ENCODE data around the gene EVI5. TPM values are rescaled to one million over a fixed set of nuclear protein-coding genes. Genes with fewer than 3 reads are reported as not detected.

Gene EVI5
- total RNA-seq, 2 donors from 2014 or later = 7.9 to 18.9 TPM

DNA sequence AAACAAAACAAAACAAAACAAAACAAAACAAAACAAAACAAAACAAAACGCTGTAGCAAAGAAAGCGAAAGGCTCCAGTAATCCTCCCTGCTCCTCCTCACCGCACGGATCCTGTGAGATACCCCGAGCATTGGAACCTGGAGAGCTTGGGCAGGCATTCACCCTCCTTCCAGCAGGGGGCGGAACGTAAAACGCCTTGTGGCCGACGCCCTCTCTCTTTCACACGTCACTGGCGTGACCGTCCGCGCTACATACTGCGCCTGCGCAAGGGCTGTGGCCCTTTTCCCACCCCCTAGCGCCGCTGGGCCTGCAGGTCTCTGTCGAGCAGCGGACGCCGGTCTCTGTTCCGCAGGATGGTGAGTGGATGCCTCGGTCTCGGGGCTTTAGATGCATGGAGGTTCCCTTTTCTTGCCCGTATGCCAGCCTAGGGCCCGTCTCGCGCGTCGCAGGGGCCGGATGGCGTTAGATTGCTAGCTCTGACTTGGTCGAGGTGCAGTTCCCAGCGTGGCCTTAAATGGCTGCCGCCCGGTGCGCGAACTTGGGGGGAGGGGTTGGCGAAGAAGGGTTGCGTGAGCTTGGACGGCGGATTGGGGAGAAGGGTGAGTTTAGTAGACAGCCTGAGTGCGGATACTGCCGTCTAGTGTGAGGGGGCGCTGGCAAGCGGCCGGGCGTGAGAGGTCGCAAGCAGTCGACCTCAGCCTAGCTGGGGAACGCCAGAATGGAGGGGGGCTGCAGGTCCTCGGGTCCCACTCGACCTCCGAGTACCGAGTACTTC lies 47.0 kb upstream of the EVI5 start, which contains the start of gene RPL5:
RPL5 (plus strand) TSS at position 279 of the 775 bp plus-strand sequence; CDS start at position 354, 75 bp downstream.
- peaks cover 0 to 1% of the 10 kb centered on the region in 2 donors for H3K36me3 ChIP-seq (replicated peaks in 1 of 2; ENCODE audit: insufficient read depth in 1 of 2, low read depth in 2 of 2)
- WGBS, 2 donors = 0 to 1% methylated on average over 26 to 57 of the region's 57 CpGs
- ATAC-seq (peak; percentile 100), DNase-seq (peak; percentile 97 to 98 (median 98))
- H3K4me1 ChIP-seq = peaks cover 30% of the 10 kb centered on the region
- H3K27me3 ChIP-seq = no peaks in the 10 kb centered on the region
- intact Hi-C loops (cut with DNase I) = no loop called here
- no peaks in the 10 kb centered on the region for H3K9me3 ChIP-seq
- H3K4me3 ChIP-seq = peak within 1 kb of the TSS; percentile 84 to 87
- H3K27ac ChIP-seq = peak within 1 kb of the TSS; percentile 63 to 95 (median 88)
- peak; percentile 83 to 97 (median 97) for TF ChIP-seq POLR2A (IDR thresholded peaks at IDR 0.05)
- TF ChIP-seq, protein P1, sequence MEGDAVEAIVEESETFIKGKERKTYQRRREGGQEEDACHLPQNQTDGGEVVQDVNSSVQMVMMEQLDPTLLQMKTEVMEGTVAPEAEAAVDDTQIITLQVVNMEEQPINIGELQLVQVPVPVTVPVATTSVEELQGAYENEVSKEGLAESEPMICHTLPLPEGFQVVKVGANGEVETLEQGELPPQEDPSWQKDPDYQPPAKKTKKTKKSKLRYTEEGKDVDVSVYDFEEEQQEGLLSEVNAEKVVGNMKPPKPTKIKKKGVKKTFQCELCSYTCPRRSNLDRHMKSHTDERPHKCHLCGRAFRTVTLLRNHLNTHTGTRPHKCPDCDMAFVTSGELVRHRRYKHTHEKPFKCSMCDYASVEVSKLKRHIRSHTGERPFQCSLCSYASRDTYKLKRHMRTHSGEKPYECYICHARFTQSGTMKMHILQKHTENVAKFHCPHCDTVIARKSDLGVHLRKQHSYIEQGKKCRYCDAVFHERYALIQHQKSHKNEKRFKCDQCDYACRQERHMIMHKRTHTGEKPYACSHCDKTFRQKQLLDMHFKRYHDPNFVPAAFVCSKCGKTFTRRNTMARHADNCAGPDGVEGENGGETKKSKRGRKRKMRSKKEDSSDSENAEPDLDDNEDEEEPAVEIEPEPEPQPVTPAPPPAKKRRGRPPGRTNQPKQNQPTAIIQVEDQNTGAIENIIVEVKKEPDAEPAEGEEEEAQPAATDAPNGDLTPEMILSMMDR (IDR thresholded peaks at IDR 0.05) = peak; percentile 84 to 99 (median 98)

- H3K9me3 ChIP-seq = no peaks in the 10 kb centered on the region
- H3K27me3 ChIP-seq = no peaks in the 10 kb centered on the region
- peak overlapping the region in 2 of 4 donors; percentile 87 to 89 for H3K27ac ChIP-seq
- no peaks in the 10 kb centered on the region for H3K36me3 ChIP-seq (replicated peaks in 1 of 2; ENCODE audit: insufficient read depth in 1 of 2, low read depth in 2 of 2)
- TF ChIP-seq, protein P1 (IDR thresholded peaks at IDR 0.05) = no peak
- TF ChIP-seq POLR2A (IDR thresholded peaks at IDR 0.05) = no peak
- WGBS, 2 donors = 38 to 47% methylated on average over 4 of the region's 4 CpGs
- peaks cover 30% of the 10 kb centered on the region for H3K4me1 ChIP-seq
- intact Hi-C loops (cut with DNase I) = no loop called here
- H3K4me3 ChIP-seq = no peak overlapping the region
- peak in 1 of 4 donors; percentile 19 for DNase-seq
- ATAC-seq = no peak
Observed at GRCh38 chr1:92831368-92831761, 46.5 kb upstream of the EVI5 start.

DNA sequence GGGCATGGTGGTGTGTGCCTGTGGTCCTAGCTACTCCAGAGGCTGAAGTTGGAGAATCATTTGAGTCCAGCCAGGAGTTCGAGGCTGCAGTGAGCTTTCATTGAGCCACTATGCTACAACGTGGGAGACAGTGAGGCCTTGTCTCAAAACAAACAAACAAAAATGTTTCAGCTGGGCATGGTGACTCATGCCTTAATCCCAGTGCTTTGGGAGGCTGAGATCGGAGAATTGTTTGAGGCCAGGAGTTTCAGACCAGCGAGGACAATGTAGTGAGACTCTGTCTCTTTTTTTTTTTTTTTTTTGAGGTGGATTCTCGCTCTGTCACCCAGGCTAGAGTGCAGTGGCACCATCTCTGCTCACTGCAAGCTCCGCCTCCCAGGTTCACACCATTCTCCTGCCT lies 41.9 kb upstream of the EVI5 start:
- Histone ChIP-seq H3K4me3 (no peak overlapping the region), H3K27me3 (no peaks in the 10 kb centered on the region), H3K27ac (no peak overlapping the region), H3K9me3 (no peaks in the 10 kb centered on the region), H3K4me1 (peaks cover 4% of the 10 kb centered on the region), H3K36me3 (replicated peaks in 1 of 2; ENCODE audit: insufficient read depth in 1 of 2, low read depth in 2 of 2) (no peaks in the 10 kb centered on the region)
- intact Hi-C loops (cut with DNase I) = loop anchor here (10.0 kb wide), 1 partner anchor 72 kb away; no protein-coding TSS in a partner anchor
- 75% methylated on average over 6 of the region's 6 CpGs; no CpG with 5 or more reads in 1 of the 2 donors for WGBS, 2 donors
- no peak for DNase-seq
- no peak for ATAC-seq
- no peak for TF ChIP-seq POLR2A (IDR thresholded peaks at IDR 0.05)
- TF ChIP-seq, protein P1 (IDR thresholded peaks at IDR 0.05) = no peak

DNA sequence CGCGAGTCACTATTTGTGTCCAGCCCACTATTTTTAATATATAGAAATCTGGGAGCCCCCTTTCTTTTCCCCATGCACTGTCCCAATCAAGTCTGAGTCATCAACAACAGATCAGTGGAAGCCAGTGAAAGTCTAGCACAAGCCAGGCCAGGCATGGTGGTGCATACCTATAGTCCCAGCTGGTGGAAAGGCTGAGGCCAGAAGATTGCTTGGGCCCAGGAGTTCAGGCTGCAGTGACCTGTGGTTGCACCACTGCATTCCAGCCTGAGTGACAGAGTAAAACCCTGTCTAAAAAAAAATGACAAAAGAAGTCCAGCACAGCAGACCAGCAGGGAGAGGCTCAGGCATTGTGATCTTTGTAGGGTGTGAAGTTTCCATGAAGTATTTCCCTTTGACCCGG lies 38.0 kb upstream of the EVI5 start:
- no peaks in the 10 kb centered on the region for H3K9me3 ChIP-seq
- H3K4me1 ChIP-seq = no peaks in the 10 kb centered on the region
- DNase-seq (no peak), ATAC-seq (no peak)
- no peak overlapping the region for H3K27ac ChIP-seq
- intact Hi-C loops (cut with DNase I) = loop anchor here (10.0 kb wide), 1 partner anchor 68 kb away; no protein-coding TSS in a partner anchor
- WGBS, 2 donors = 86 to 93% methylated on average over 3 of the region's 3 CpGs
- H3K27me3 ChIP-seq = no peaks in the 10 kb centered on the region
- no peaks in the 10 kb centered on the region for H3K36me3 ChIP-seq (replicated peaks in 1 of 2; ENCODE audit: insufficient read depth in 1 of 2, low read depth in 2 of 2)
- no peak for TF ChIP-seq POLR2A (IDR thresholded peaks at IDR 0.05)
- TF ChIP-seq, protein P1 (IDR thresholded peaks at IDR 0.05) = no peak
- no peak overlapping the region for H3K4me3 ChIP-seq

Measured in body of pancreas (tissue), 4 donors.